ENCODE measurements around the gene ERG.

Gene ERG

GRCh38 chr21:38472412-38473108 lies 25.7 kb downstream of the ERG start:
- no peak for DNase-seq

- no peak for DNase-seq
Observed at GRCh38 chr21:38471766-38472165, 26.5 kb downstream of the ERG start.

- no peak for DNase-seq
Observed at GRCh38 chr21:38470755-38471154, 27.5 kb downstream of the ERG start.

- peak; percentile 20 for DNase-seq
Observed at GRCh38 chr21:38469642-38470041, 28.6 kb downstream of the ERG start.

GRCh38 chr21:38468989-38469388 lies 29.3 kb downstream of the ERG start:
- DNase-seq = no peak

GRCh38 chr21:38467911-38468310 lies 30.4 kb downstream of the ERG start:
- no peak for DNase-seq

GRCh38 chr21:38467374-38467773 lies 30.9 kb downstream of the ERG start:
- no peak for DNase-seq

- DNase-seq = no peak
Observed at GRCh38 chr21:38460171-38460742, 38.0 kb downstream of the ERG start.

- DNase-seq = no peak
Observed at GRCh38 chr21:38459490-38459889, 38.8 kb downstream of the ERG start.

- DNase-seq = no peak
Observed at GRCh38 chr21:38455403-38455802, 42.9 kb downstream of the ERG start.

- DNase-seq = no peak
Observed at GRCh38 chr21:38454702-38455101, 43.6 kb downstream of the ERG start.

- DNase-seq = no peak
Observed at GRCh38 chr21:38454161-38454560, 44.1 kb downstream of the ERG start.

GRCh38 chr21:38448671-38449385 lies 49.4 kb downstream of the ERG start:
- no peak for DNase-seq

GRCh38 chr21:38447611-38448010 lies 50.7 kb downstream of the ERG start:
- DNase-seq = no peak

- DNase-seq = no peak
Observed at GRCh38 chr21:38444691-38445090, 53.6 kb downstream of the ERG start.

GRCh38 chr21:38443110-38443509 lies 55.2 kb downstream of the ERG start:
- DNase-seq = no peak

GRCh38 chr21:38441153-38441552 lies 57.1 kb downstream of the ERG start:
- no peak for DNase-seq

GRCh38 chr21:38440746-38441145 lies 57.5 kb downstream of the ERG start:
- DNase-seq = no peak

GRCh38 chr21:38439957-38440356 lies 58.3 kb downstream of the ERG start:
- DNase-seq = no peak

- no peak for DNase-seq
Observed at GRCh38 chr21:38439426-38439825, 58.9 kb downstream of the ERG start.

- no peak for DNase-seq
Observed at GRCh38 chr21:38438462-38438893, 59.8 kb downstream of the ERG start.

- DNase-seq = no peak
Observed at GRCh38 chr21:38436341-38436740, 61.9 kb downstream of the ERG start.

GRCh38 chr21:38434913-38435533 lies 63.3 kb downstream of the ERG start:
- DNase-seq = no peak

GRCh38 chr21:38433471-38433870 lies 64.8 kb downstream of the ERG start:
- DNase-seq = no peak
